DND-41 (cell line): Measurements from ENCODE around the gene TAF5L.

ENCODE experiments used
- EZH2 ChIP-seq: IDR thresholded peaks from 3 replicates; pipeline ENCODE4 v1.6.1; 2012; ENCODE audit warnings: borderline replicate concordance, low read depth, mild to moderate bottlenecking, moderate library complexity, low read length, inconsistent platforms; ENCODE audit not compliant: severe bottlenecking
- TF ChIP-seq, protein P1 (sequence below): IDR thresholded peaks from 2 replicates; pipeline ENCODE4 v1.5.1; 2012; ENCODE audit warnings: borderline replicate concordance, low read length, moderate library complexity, mild to moderate bottlenecking; ENCODE audit not compliant: poor library complexity, severe bottlenecking; ENCODE audit errors: extremely low read depth

GRCh38 chr1:229582715-229583114 lies 43.2 kb downstream of the TAF5L start:
- TF ChIP-seq, protein P1, sequence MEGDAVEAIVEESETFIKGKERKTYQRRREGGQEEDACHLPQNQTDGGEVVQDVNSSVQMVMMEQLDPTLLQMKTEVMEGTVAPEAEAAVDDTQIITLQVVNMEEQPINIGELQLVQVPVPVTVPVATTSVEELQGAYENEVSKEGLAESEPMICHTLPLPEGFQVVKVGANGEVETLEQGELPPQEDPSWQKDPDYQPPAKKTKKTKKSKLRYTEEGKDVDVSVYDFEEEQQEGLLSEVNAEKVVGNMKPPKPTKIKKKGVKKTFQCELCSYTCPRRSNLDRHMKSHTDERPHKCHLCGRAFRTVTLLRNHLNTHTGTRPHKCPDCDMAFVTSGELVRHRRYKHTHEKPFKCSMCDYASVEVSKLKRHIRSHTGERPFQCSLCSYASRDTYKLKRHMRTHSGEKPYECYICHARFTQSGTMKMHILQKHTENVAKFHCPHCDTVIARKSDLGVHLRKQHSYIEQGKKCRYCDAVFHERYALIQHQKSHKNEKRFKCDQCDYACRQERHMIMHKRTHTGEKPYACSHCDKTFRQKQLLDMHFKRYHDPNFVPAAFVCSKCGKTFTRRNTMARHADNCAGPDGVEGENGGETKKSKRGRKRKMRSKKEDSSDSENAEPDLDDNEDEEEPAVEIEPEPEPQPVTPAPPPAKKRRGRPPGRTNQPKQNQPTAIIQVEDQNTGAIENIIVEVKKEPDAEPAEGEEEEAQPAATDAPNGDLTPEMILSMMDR = no peak
- TF ChIP-seq EZH2 = no peak
